GM19455 (cell line): Measurements from ENCODE around the gene SPON1.
"Not testable (repeated sequence)": the region's sequence is repeated elsewhere in the genome, so short reads cannot be mapped to it uniquely, and the experiment has no call there.

ENCODE experiments used
- ATAC-seq: cut with Tn5 transposase; IDR thresholded peaks from one replicate; pipeline ENCODE4 v1.9.1; 2021; ENCODE audit not compliant: unreplicated experiment

SPON1 gene

GRCh38 chr11:14261066-14261465 is 298.5 kb downstream of the SPON1 start:
- no peak for ATAC-seq

GRCh38 chr11:14262271-14262846 is 299.8 kb downstream of the SPON1 start:
- no peak for ATAC-seq

GRCh38 chr11:14264966-14265365 is 302.4 kb downstream of the SPON1 start:
- ATAC-seq, result no peak

- no peak for ATAC-seq
Observed at GRCh38 chr11:14266622-14267021, 304.1 kb downstream of the SPON1 start.

- no peak for ATAC-seq
Observed at GRCh38 chr11:14267861-14268635, 305.5 kb downstream of the SPON1 start.

GRCh38 chr11:14269692-14270573 is 307.4 kb downstream of the SPON1 start:
- ATAC-seq, result no peak

GRCh38 chr11:14270690-14271542 is 308.4 kb downstream of the SPON1 start:
- ATAC-seq, result peak; percentile 62

- no peak for ATAC-seq
Observed at GRCh38 chr11:14273895-14274294, 311.4 kb downstream of the SPON1 start.

GRCh38 chr11:14275076-14275475 is 312.6 kb downstream of the SPON1 start:
- no peak for ATAC-seq

GRCh38 chr11:14278869-14279268 is 316.3 kb downstream of the SPON1 start:
- not testable (repeated sequence) for ATAC-seq

- no peak for ATAC-seq
Observed at GRCh38 chr11:14288189-14288935, 325.8 kb downstream of the SPON1 start.

- ATAC-seq, result no peak
Observed at GRCh38 chr11:14290422-14290821, 327.9 kb downstream of the SPON1 start.

GRCh38 chr11:14299921-14300320 is 337.4 kb downstream of the SPON1 start:
- ATAC-seq, result no peak

GRCh38 chr11:14300661-14301304 is 338.3 kb downstream of the SPON1 start:
- ATAC-seq, result peak; percentile 78

GRCh38 chr11:14304601-14305000 is 342.1 kb downstream of the SPON1 start:
- ATAC-seq, result no peak

GRCh38 chr11:14305649-14306048 is 343.1 kb downstream of the SPON1 start:
- no peak for ATAC-seq

- no peak for ATAC-seq
Observed at GRCh38 chr11:14306481-14306880, 344.0 kb downstream of the SPON1 start.

- peak; percentile 49 for ATAC-seq
Observed at GRCh38 chr11:14308114-14308896, 345.8 kb downstream of the SPON1 start.

GRCh38 chr11:14308897-14309387 is 346.4 kb downstream of the SPON1 start:
- ATAC-seq, result no peak
